ENCODE results near the gene UBR3.

GRCh38 chr2:169994752-169995151, 167.5 kb downstream of the UBR3 start:
- no peak for TF ChIP-seq POLR2A (IDR thresholded peaks at IDR 0.05; ENCODE audit: low read depth, low read length)
- TF ChIP-seq USF2 (IDR thresholded peaks at IDR 0.05; ENCODE audit: low read depth, low read length), result no peak
- TF ChIP-seq, protein P1, sequence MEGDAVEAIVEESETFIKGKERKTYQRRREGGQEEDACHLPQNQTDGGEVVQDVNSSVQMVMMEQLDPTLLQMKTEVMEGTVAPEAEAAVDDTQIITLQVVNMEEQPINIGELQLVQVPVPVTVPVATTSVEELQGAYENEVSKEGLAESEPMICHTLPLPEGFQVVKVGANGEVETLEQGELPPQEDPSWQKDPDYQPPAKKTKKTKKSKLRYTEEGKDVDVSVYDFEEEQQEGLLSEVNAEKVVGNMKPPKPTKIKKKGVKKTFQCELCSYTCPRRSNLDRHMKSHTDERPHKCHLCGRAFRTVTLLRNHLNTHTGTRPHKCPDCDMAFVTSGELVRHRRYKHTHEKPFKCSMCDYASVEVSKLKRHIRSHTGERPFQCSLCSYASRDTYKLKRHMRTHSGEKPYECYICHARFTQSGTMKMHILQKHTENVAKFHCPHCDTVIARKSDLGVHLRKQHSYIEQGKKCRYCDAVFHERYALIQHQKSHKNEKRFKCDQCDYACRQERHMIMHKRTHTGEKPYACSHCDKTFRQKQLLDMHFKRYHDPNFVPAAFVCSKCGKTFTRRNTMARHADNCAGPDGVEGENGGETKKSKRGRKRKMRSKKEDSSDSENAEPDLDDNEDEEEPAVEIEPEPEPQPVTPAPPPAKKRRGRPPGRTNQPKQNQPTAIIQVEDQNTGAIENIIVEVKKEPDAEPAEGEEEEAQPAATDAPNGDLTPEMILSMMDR (conservative IDR thresholded peaks at IDR 0.05; ENCODE audit: low read depth, low read length), result no peak
- TF ChIP-seq ELK1 (IDR thresholded peaks at IDR 0.05; ENCODE audit: borderline replicate concordance, low read depth, low read length), result no peak
- no peak for TF ChIP-seq CHD1 (IDR thresholded peaks at IDR 0.05; ENCODE audit: low read depth, low read length)
- TF ChIP-seq FOS (IDR thresholded peaks at IDR 0.05; ENCODE audit: low read depth, low read length), result no peak
